A549 treated with CORT108297 at 1 μM for 4 hours (cell line): ENCODE results near the gene RAB11B. TPM values are rescaled to one million over a fixed set of nuclear protein-coding genes. Genes with fewer than 3 reads are reported as not detected.

ENCODE experiments used
- total RNA-seq: library from RNA; stranded (reverse); fragments of 200-300 nt; extraction: Qiagen RNA extraction; gene quantifications from 5 replicates; pipeline ENCODE4 v1.2.3, GENCODE V29; 2022

RAB11B gene
- 90.2 to 101 TPM (median 94.2 TPM) in 5 replicates for total RNA-seq

DNA sequence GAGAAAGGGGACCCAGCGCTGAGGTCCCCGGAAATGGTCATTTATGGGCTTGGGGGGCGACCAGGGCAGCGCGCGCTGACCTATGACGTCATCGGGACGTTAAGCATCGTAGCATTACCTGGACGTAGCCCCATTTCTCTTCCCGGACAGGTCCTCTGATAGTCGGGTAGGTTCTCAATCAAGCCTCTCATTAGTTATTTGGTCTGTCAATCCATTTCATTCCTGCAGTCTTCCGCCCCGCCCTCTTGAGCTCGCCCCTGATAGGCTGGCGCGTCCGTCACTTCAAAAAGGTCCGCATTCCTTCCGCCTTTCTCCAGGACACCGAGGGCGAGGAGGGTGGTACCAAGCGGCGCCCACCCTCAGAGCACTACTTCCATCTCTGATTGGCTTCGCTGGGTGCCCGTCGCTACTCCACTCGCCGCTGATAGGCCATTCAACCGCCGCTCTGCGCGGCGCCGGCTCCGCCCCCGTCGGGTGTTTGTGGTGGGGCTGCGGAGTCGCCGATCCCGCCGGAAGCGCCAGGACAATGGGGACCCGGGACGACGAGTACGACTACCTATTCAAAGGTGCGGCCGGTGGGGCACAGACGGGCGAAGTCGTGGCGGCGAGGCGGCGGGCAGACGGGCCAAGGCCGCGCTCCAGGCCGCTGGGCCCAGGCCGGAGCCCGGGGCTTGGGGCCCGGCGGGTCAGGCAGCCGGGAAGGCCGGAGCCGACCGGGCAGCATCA, at the start of gene RAB11B:
RAB11B (plus strand) TSS at position 470 of the 726 bp plus-strand sequence; CDS start at position 527, 57 bp downstream.

GRCh38 chr19:8342684-8343482, 47.3 kb upstream of the RAB11B start, which contains the start of gene KANK3:
Gene KANK3 (minus strand): TSS chr19:8343262. CDS start chr19:8337828, 5,434 bp downstream.

GRCh38 chr19:8363803-8364771, 26.1 kb upstream of the RAB11B start, which contains the start of gene ANGPTL4:
Gene ANGPTL4 (plus strand): TSS chr19:8364155. CDS start chr19:8364322, 167 bp downstream.

DNA sequence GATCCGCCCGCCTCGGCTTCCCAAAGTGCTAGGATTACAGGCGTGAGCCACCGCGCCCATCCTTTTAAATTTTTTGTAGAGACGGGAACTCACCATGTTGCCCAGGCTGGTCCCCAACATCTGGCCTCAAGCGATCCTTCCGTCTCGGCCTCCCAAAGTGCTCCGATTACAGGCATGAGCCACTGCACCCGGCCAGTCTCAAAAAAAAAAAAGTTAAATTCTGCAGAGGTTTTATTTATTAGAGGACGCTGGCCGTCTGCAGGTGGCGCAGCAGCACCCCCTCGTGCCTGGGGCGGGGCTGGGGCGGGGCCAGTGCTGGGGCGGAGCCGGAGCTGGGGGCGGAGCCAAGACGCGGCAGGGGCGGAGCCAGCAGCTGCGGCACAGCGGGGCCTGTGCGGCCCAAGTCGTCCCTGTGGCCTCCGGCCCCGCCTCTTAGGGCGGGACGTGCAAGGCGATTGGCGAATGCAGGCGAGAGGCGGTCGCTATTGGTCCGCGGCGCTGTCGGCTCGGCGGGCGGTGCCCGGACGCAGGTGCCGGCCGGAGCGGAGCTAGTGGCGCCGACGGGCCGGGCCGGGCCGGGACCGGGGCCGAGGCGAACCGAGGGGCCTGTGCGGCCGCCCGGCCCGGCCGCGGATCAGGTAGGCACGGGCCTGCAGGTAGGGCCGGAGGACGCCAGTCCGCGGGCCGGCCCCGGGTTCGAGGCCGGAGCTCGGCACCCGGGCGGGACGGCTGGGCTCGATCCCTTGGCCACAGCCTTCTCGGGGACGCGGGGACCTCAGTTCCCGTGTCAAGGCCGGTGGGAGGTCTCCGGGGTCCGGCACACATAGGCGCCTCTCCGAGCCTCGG, 22.8 kb downstream of the RAB11B start, which contains the start of gene MARCHF2:
MARCHF2 (plus strand) TSS at position 523 of the 846 bp plus-strand sequence. CDS start 8,536 bp downstream, outside the sequence.

GRCh38 chr19:8444677-8445487, 54.7 kb downstream of the RAB11B start, which contains the start of gene HNRNPM:
Gene HNRNPM (plus strand): TSS chr19:8444975. CDS start chr19:8444999, 24 bp downstream.

Other genes with a start within 250 kb of the RAB11B start
- 0.01 TPM in 3 of 5 replicates, not detected in the others for gene FBN3, start 240.8 kb upstream of the RAB11B start, total RNA-seq
- gene CERS4, start 181.0 kb upstream of the RAB11B start, total RNA-seq, result 2.5 to 3.4 TPM (median 3.3 TPM) in 5 replicates
- gene CD320, start 82.0 kb upstream of the RAB11B start, total RNA-seq, result 64.1 to 108 TPM (median 106 TPM) in 5 replicates
- gene NDUFA7, start 69.0 kb upstream of the RAB11B start, total RNA-seq, result 75.7 to 93.7 TPM (median 90.5 TPM) in 5 replicates
- 403 to 1,017 TPM (median 931 TPM) in 5 replicates for gene RPS28, start 68.9 kb upstream of the RAB11B start, total RNA-seq
- 3.1 to 6.2 TPM (median 5.1 TPM) in 5 replicates for gene KANK3, start 47.1 kb upstream of the RAB11B start, total RNA-seq
- gene ANGPTL4, start 26.2 kb upstream of the RAB11B start, total RNA-seq, result 151 to 287 TPM (median 256 TPM) in 5 replicates
- 15.6 to 20.3 TPM (median 17.7 TPM) in 5 replicates for gene MARCHF2, start 22.9 kb downstream of the RAB11B start, total RNA-seq
- 229 to 311 TPM (median 235 TPM) in 5 replicates for gene HNRNPM, start 54.6 kb downstream of the RAB11B start, total RNA-seq
- gene PRAM1, start 112.3 kb downstream of the RAB11B start, total RNA-seq, result 0.07 to 0.25 TPM (median 0.16 TPM) in 5 replicates
- 17.5 to 21.7 TPM (median 18.6 TPM) in 5 replicates for gene ZNF414, start 123.8 kb downstream of the RAB11B start, total RNA-seq
- gene MYO1F, start 187.1 kb downstream of the RAB11B start, total RNA-seq, result 0.14 to 0.49 TPM (median 0.28 TPM) in 5 replicates
- 10.9 to 20.7 TPM (median 20.2 TPM) in 5 replicates for gene ADAMTS10, start 220.4 kb downstream of the RAB11B start, total RNA-seq
- not detected in 5 replicates for gene NFILZ, start 240.3 kb downstream of the RAB11B start, total RNA-seq